Endodermal cell (in vitro differentiated cells): ENCODE data around the gene PLXNC1. TPM values are rescaled to one million over a fixed set of nuclear protein-coding genes. Genes with fewer than 3 reads are reported as not detected.
A peak's percentile ranks its signal among the peaks of the same experiment; 100 is the strongest.

Experiments
- DNase-seq: peaks from one replicate; pipeline ENCODE4 v3.0.0-alpha.2; 2017
- H3K27ac ChIP-seq: 2 replicates; pipeline ENCODE4 v1.5.1; 2013; ENCODE audit warnings: mild to moderate bottlenecking, low read depth, low read length, moderate library complexity
- H3K27me3 ChIP-seq: 2 replicates; pipeline ENCODE4 v1.6.1; 2013; ENCODE audit warnings: mild to moderate bottlenecking, low read length, moderate library complexity; ENCODE audit not compliant: insufficient read depth, control insufficient read depth, poor library complexity, severe bottlenecking
- H3K36me3 ChIP-seq: 2 replicates; pipeline ENCODE4 v1.7.0; 2013; ENCODE audit warnings: mild to moderate bottlenecking, low read length, moderate library complexity; ENCODE audit not compliant: control insufficient read depth, insufficient read depth
- H3K4me1 ChIP-seq: one replicate; pipeline ENCODE4 v1.7.0; 2013; ENCODE audit warnings: low read length; ENCODE audit not compliant: control insufficient read depth, insufficient read depth
- H3K4me3 ChIP-seq: 2 replicates; pipeline ENCODE4 v1.5.1; 2013; ENCODE audit warnings: mild to moderate bottlenecking, low read length, moderate library complexity
- H3K9ac ChIP-seq: 2 replicates; pipeline ENCODE4 v1.6.1; 2013; ENCODE audit warnings: mild to moderate bottlenecking, low read length, moderate library complexity; ENCODE audit not compliant: poor library complexity, severe bottlenecking; ENCODE audit errors: extremely low read depth
- H3K9me3 ChIP-seq: 2 replicates; pipeline ENCODE4 v1.6.1; 2013; ENCODE audit warnings: mild to moderate bottlenecking, low read length, moderate library complexity; ENCODE audit not compliant: control insufficient read depth
- H3K27ac Mint-ChIP-seq: 2 replicates; pipeline ENCODE4 v1.8.0; 2020; ENCODE audit warnings: mixed read lengths
- H3K27me3 Mint-ChIP-seq: 2 replicates; pipeline ENCODE4 v1.8.0; 2021; ENCODE audit warnings: mild to moderate bottlenecking, mixed read lengths; ENCODE audit not compliant: insufficient read depth
- H3K36me3 Mint-ChIP-seq: 2 replicates; pipeline ENCODE4 v1.8.0; 2020; ENCODE audit warnings: low read depth, mixed read lengths
- H3K4me1 Mint-ChIP-seq: 2 replicates; pipeline ENCODE4 v1.8.0; 2020; ENCODE audit warnings: mixed read lengths
- H3K4me3 Mint-ChIP-seq: 2 replicates; pipeline ENCODE4 v1.8.0; 2020; ENCODE audit warnings: mild to moderate bottlenecking, moderate library complexity, mixed read lengths
- H3K9me3 Mint-ChIP-seq: 2 replicates; pipeline ENCODE4 v1.8.0; 2020; ENCODE audit warnings: mild to moderate bottlenecking, mixed read lengths
- CTCF ChIP-seq: fragments of 200-600 bp; sonication (generic); conservative IDR thresholded peaks from 2 replicates; pipeline ENCODE4 v1.5.0; 2021; ENCODE audit warnings: antibody characterized with exemption, mild to moderate bottlenecking
- WGBS, 2 experiments: methylation state at CpG; one replicate each; pipeline versions ENCODE4 v1.1.5 to v1.1.7; 2013; ENCODE audit warnings: missing lambda C conversion rate in 2 of 2, mixed read lengths in 1 of 2; ENCODE audit not compliant: insufficient coverage in 1 of 2, insufficient read length in 1 of 2; 5-methylcytosine and 5-hydroxymethylcytosine counted together
- total RNA-seq, 2 donors: library from RNA; stranded (reverse); fragmentation: NEBNext Ultra II Directional in 1 of 2; extraction: Animal tissue kit (Norgen Biotek cat#: 25700) in 1 of 2; gene quantifications; 2 replicates in 1 of 2; 3 replicates in 1 of 2; pipeline ENCODE4 v1.2.1, GENCODE V29; 2021

PLXNC1 gene
- total RNA-seq, 2 donors from 2014 or later: 1.6 to 1.9 TPM

- no peaks in the 10 kb centered on the region for H3K27me3 ChIP-seq
- no peaks in the 10 kb centered on the region for H3K36me3 ChIP-seq
- no peak overlapping the region for H3K27ac ChIP-seq
- peak; percentile 65 for TF ChIP-seq CTCF
- no peaks in the 10 kb centered on the region for H3K36me3 Mint-ChIP-seq
- H3K9ac ChIP-seq: no peak overlapping the region
- no peaks in the 10 kb centered on the region for H3K4me1 Mint-ChIP-seq
- H3K9me3 ChIP-seq: peaks cover 6% of the 10 kb centered on the region
- H3K27me3 Mint-ChIP-seq: peaks cover 6% of the 10 kb centered on the region
- H3K4me3 ChIP-seq: no peak overlapping the region
- WGBS, 2 experiments: 85 to 88% methylated on average over 1 to 5 of the region's 5 CpGs
- peaks cover 1% of the 10 kb centered on the region for H3K9me3 Mint-ChIP-seq
- peak; percentile 59 for DNase-seq
- H3K4me1 ChIP-seq: no peaks in the 10 kb centered on the region
- no peak overlapping the region for H3K27ac Mint-ChIP-seq
- H3K4me3 Mint-ChIP-seq: no peak overlapping the region
Observed at GRCh38 chr12:94198469-94198868, 50.1 kb downstream of the PLXNC1 start.

- no peaks in the 10 kb centered on the region for H3K4me1 ChIP-seq
- TF ChIP-seq CTCF: peak; percentile 51
- H3K27me3 Mint-ChIP-seq: peaks cover 6% of the 10 kb centered on the region
- no peaks in the 10 kb centered on the region for H3K36me3 ChIP-seq
- H3K36me3 Mint-ChIP-seq: no peaks in the 10 kb centered on the region
- 80 to 88% methylated on average over 6 to 9 of the region's 9 CpGs for WGBS, 2 experiments
- no peaks in the 10 kb centered on the region for H3K27me3 ChIP-seq
- peaks cover 2% of the 10 kb centered on the region for H3K9me3 Mint-ChIP-seq
- peaks cover 1% of the 10 kb centered on the region for H3K4me1 Mint-ChIP-seq
- no peak overlapping the region for H3K4me3 ChIP-seq
- H3K9me3 ChIP-seq: peaks cover 6% of the 10 kb centered on the region
- H3K27ac Mint-ChIP-seq: no peak overlapping the region
- peak; percentile 74 for DNase-seq
- no peak overlapping the region for H3K9ac ChIP-seq
- H3K27ac ChIP-seq: no peak overlapping the region
- H3K4me3 Mint-ChIP-seq: no peak overlapping the region
Observed at GRCh38 chr12:94198872-94199271, 50.5 kb downstream of the PLXNC1 start.

- Histone ChIP-seq H3K27me3 (no peaks in the 10 kb centered on the region), H3K4me1 (peaks cover 4% of the 10 kb centered on the region), H3K9me3 (peaks cover 6% of the 10 kb centered on the region), H3K9ac (no peak overlapping the region), H3K36me3 (no peaks in the 10 kb centered on the region), H3K27ac (no peak overlapping the region), H3K4me3 (no peak overlapping the region)
- H3K27me3 Mint-ChIP-seq: peaks cover 6% of the 10 kb centered on the region
- H3K27ac Mint-ChIP-seq: no peak overlapping the region
- H3K4me3 Mint-ChIP-seq: no peak overlapping the region
- DNase-seq: peak; percentile 22
- peaks cover 3% of the 10 kb centered on the region for H3K9me3 Mint-ChIP-seq
- H3K4me1 Mint-ChIP-seq: peaks cover 6% of the 10 kb centered on the region
- WGBS, 2 experiments: 89 to 100% methylated on average over 1 to 2 of the region's 5 CpGs
- H3K36me3 Mint-ChIP-seq: no peaks in the 10 kb centered on the region
- TF ChIP-seq CTCF: no peak
Observed at GRCh38 chr12:94200069-94200468, 51.7 kb downstream of the PLXNC1 start.
